Vagina (tissue), 2 donors: ENCODE measurements around the gene AMH.

Experiments used
- CTCF ChIP-seq, 3 experiments: fragments of 450-650 bp in 2 of 3; fragments of 200-600 bp in 1 of 3; sonication (generic) in 1 of 3; IDR thresholded peaks; one replicate each; pipeline ENCODE4 v1.5.1; 2017 to 2019; ENCODE audit warnings: antibody characterized with exemption in 3 of 3, mild to moderate bottlenecking in 2 of 3, moderate library complexity in 2 of 3
- POLR2A ChIP-seq, 2 donors: fragments of 450-650 bp; IDR thresholded peaks; one replicate each; pipeline ENCODE4 v1.6.1; 2017; ENCODE audit warnings: antibody characterized with exemption in 2 of 2, mild to moderate bottlenecking in 2 of 2, moderate library complexity in 2 of 2
- POLR2AphosphoS5 ChIP-seq, 2 donors: sonication (generic); formaldehyde crosslinking; IDR thresholded peaks; one replicate each; pipeline ENCODE4 v1.9.0; 2017; ENCODE audit warnings: antibody characterized with exemption in 2 of 2, mild to moderate bottlenecking in 2 of 2, low read depth in 1 of 2; ENCODE audit not compliant: insufficient read depth in 1 of 2

- TF ChIP-seq CTCF (IDR thresholded peaks at IDR 0.05) = no peak
- no peak for TF ChIP-seq POLR2A (IDR thresholded peaks at IDR 0.05)
- TF ChIP-seq POLR2AphosphoS5 (IDR thresholded peaks at IDR 0.05; ENCODE audit: insufficient read depth in 1 of 2, low read depth in 1 of 2) = no peak
These were observed 33.8 kb upstream of the AMH start for GRCh38 chr19:2215281-2215751.
